HK-2 (cell line): ENCODE results near the gene EEFSEC.

Experiments
- DNase-seq: peaks from one replicate; pipeline ENCODE4 v3.0.0-alpha.2; 2018; ENCODE audit not compliant: unreplicated experiment

Gene EEFSEC

GRCh38 chr3:128427175-128427857 is 274.0 kb downstream of the EEFSEC start:
- DNase-seq: no peak

- DNase-seq: no peak
Observed at GRCh38 chr3:128427872-128428822, 274.9 kb downstream of the EEFSEC start.

GRCh38 chr3:128429275-128429674 is 276.0 kb downstream of the EEFSEC start:
- no peak for DNase-seq

- DNase-seq: no peak
Observed at GRCh38 chr3:128429751-128430150, 276.5 kb downstream of the EEFSEC start.

- no peak for DNase-seq
Observed at GRCh38 chr3:128430301-128430700, 277.0 kb downstream of the EEFSEC start.

- no peak for DNase-seq
Observed at GRCh38 chr3:128430731-128431130, 277.4 kb downstream of the EEFSEC start.

GRCh38 chr3:128431803-128432300 is 278.6 kb downstream of the EEFSEC start:
- DNase-seq: no peak

- peak; percentile 24 for DNase-seq
Observed at GRCh38 chr3:128432301-128432970, 279.2 kb downstream of the EEFSEC start.

- DNase-seq: no peak
Observed at GRCh38 chr3:128432971-128433836, 279.9 kb downstream of the EEFSEC start.

- DNase-seq: no peak
Observed at GRCh38 chr3:128433837-128434165, 280.5 kb downstream of the EEFSEC start.

GRCh38 chr3:128434524-128434923 is 281.2 kb downstream of the EEFSEC start:
- DNase-seq: no peak

- no peak for DNase-seq
Observed at GRCh38 chr3:128435058-128435457, 281.8 kb downstream of the EEFSEC start.

- no peak for DNase-seq
Observed at GRCh38 chr3:128435561-128435960, 282.3 kb downstream of the EEFSEC start.

- DNase-seq: no peak
Observed at GRCh38 chr3:128436214-128436613, 282.9 kb downstream of the EEFSEC start.

- no peak for DNase-seq
Observed at GRCh38 chr3:128438488-128439072, 285.3 kb downstream of the EEFSEC start.

GRCh38 chr3:128439226-128439625 is 285.9 kb downstream of the EEFSEC start:
- DNase-seq: no peak

GRCh38 chr3:128442070-128442469 is 288.8 kb downstream of the EEFSEC start:
- DNase-seq: no peak

GRCh38 chr3:128442949-128443348 is 289.7 kb downstream of the EEFSEC start:
- DNase-seq: no peak

- DNase-seq: no peak
Observed at GRCh38 chr3:128443771-128444170, 290.5 kb downstream of the EEFSEC start.

GRCh38 chr3:128445357-128445756 is 292.1 kb downstream of the EEFSEC start:
- no peak for DNase-seq

- DNase-seq: no peak
Observed at GRCh38 chr3:128446821-128447220, 293.5 kb downstream of the EEFSEC start.
